RWPE1 (cell line): ENCODE measurements around the gene EGFR.

ENCODE experiments used
- CTCF ChIA-PET: fragments of 350-600 bp; sonication (Branson Sonifier 250); formaldehyde crosslinking; extraction: SDS; loops from one replicate; lab custom pipeline; 2021; lab: Yijun Ruan, JAX
- POLR2A ChIA-PET: fragments of 400-600 bp; formaldehyde crosslinking; extraction: SDS; loops from one replicate; lab custom pipeline; 2020; ENCODE audit warnings: antibody characterized with exemption; ENCODE audit not compliant: low non-redundant PET; lab: Yijun Ruan, JAX
- DNase-seq: peaks from one replicate; pipeline ENCODE4 v3.0.0; 2012; ENCODE audit warnings: low spot score
- H3K27ac ChIP-seq: fragments of 450-650 bp; 2 replicates; pipeline ENCODE4 v1.5.1; 2017
- TF ChIP-seq, protein P1 (sequence below): fragments of 450-650 bp; conservative IDR thresholded peaks from 2 replicates; pipeline ENCODE4 v1.5.1; 2017; ENCODE audit warnings: low read depth, mild to moderate bottlenecking

Gene EGFR

GRCh38 chr7:55189878-55190436, 171.1 kb downstream of the EGFR start:
- POLR2A ChIA-PET: no interaction called here
- CTCF ChIA-PET: interaction anchor here (0.5 kb wide), 1 partner anchor 187 kb away, joined by 3 read pairs; no protein-coding TSS in a partner anchor
- TF ChIP-seq, protein P1, sequence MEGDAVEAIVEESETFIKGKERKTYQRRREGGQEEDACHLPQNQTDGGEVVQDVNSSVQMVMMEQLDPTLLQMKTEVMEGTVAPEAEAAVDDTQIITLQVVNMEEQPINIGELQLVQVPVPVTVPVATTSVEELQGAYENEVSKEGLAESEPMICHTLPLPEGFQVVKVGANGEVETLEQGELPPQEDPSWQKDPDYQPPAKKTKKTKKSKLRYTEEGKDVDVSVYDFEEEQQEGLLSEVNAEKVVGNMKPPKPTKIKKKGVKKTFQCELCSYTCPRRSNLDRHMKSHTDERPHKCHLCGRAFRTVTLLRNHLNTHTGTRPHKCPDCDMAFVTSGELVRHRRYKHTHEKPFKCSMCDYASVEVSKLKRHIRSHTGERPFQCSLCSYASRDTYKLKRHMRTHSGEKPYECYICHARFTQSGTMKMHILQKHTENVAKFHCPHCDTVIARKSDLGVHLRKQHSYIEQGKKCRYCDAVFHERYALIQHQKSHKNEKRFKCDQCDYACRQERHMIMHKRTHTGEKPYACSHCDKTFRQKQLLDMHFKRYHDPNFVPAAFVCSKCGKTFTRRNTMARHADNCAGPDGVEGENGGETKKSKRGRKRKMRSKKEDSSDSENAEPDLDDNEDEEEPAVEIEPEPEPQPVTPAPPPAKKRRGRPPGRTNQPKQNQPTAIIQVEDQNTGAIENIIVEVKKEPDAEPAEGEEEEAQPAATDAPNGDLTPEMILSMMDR: no peak
- DNase-seq: no peak
- H3K27ac ChIP-seq: peak overlapping the region; percentile 49

DNA sequence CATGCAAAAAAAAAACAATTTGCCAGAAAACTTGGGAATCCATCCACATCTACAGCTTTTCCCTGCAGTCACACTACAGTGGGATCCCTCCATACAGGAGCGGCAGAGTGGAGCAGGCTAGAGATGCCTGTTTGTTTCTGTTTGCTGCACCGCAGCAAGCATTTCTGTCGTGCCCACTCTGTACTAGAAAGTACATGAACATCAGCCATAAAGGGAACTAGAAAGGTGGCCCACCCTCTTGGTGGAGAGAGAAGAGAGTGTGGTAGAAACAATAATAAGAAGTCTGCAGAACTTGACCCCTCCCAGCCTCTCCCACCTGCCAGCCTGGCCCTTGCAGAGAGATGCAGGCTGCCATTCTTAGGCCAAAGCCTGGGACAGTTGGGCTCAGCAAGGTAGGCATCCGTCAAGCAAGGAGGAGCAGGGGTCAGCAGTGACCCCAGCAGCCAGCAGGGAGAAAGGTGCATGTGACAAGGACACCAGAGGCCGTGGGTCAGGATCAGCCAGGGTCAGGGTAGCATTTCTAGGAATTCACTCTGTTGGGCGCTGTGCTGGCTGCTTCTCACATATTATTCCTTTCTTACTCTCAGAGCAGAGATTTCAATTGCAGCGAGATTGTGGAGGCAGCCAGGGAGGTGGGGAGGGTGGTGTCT, 171.8 kb downstream of the EGFR start:
- H3K27ac ChIP-seq: peak overlapping the region; percentile 68
- TF ChIP-seq, protein P1: no peak
- DNase-seq: no peak
- CTCF ChIA-PET: no interaction called here
- POLR2A ChIA-PET: no interaction called here

DNA sequence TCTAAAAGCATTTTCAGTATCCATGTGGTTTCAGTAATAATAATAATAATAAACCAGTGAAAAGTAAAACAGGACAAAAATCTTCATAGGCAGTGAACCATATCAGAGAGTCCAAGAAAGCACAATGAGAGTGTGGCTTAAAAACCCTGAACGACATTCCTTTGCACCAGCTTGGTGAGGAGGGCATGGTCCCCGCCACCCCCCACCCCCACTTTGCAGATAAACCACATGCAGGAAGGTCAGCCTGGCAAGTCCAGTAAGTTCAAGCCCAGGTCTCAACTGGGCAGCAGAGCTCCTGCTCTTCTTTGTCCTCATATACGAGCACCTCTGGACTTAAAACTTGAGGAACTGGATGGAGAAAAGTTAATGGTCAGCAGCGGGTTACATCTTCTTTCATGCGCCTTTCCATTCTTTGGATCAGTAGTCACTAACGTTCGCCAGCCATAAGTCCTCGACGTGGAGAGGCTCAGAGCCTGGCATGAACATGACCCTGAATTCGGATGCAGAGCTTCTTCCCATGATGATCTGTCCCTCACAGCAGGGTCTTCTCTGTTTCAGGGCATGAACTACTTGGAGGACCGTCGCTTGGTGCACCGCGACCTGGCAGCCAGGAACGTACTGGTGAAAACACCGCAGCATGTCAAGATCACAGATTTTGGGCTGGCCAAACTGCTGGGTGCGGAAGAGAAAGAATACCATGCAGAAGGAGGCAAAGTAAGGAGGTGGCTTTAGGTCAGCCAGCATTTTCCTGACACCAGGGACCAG, 172.5 kb downstream of the EGFR start:
- ChIA-PET POLR2A (interaction anchor here (0.6 kb wide), 1 partner anchor 115 kb away, joined by 3 read pairs; no protein-coding TSS in a partner anchor), CTCF (no interaction called here)
- TF ChIP-seq, protein P1: no peak

DNA sequence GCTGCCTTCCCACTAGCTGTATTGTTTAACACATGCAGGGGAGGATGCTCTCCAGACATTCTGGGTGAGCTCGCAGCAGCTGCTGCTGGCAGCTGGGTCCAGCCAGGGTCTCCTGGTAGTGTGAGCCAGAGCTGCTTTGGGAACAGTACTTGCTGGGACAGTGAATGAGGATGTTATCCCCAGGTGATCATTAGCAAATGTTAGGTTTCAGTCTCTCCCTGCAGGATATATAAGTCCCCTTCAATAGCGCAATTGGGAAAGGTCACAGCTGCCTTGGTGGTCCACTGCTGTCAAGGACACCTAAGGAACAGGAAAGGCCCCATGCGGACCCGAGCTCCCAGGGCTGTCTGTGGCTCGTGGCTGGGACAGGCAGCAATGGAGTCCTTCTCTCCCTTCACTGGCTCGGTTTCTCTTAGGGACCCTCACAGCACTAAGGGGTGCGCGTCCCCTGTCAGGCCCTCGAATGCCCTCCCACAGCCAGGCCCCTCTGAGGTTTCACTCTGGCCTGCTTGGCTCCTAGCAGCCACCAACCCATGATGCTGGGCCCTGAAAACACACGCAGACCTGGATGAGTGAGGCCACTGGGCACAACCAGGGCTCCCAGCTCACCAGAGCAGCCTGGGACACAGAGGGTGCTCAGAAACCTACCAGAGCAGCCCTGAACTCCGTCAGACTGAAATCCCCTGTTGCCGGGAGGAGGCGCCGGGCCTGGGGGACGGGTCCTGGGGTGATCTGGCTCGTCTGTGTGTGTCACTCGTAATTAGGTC, 173.3 kb downstream of the EGFR start:
- H3K27ac ChIP-seq: peak overlapping the region; percentile 68
- DNase-seq: no peak
- TF ChIP-seq, protein P1: no peak
- ChIA-PET POLR2A (interaction anchor here (0.6 kb wide), 1 partner anchor 114 kb away, joined by 3 read pairs; no protein-coding TSS in a partner anchor), CTCF (no interaction called here)

More for the DNA sequence above, 172.5 kb downstream of the EGFR start:
- DNase-seq: no peak
- peak overlapping the region; percentile 68 for H3K27ac ChIP-seq

DNA sequence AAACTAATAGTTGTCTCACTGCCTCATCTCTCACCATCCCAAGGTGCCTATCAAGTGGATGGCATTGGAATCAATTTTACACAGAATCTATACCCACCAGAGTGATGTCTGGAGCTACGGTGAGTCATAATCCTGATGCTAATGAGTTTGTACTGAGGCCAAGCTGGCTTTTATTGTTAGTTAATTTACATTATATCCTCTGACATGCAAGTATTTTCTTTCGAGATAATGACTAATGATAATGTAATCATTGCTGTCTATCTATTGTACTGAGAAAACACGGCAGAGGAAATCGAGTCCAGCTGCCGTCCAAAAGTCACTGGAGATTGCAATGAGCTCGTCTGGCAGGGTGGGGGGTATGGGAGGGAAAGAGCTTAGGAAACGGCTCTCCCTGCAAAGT, 173.9 kb downstream of the EGFR start:
- CTCF ChIA-PET: no interaction called here
- DNase-seq: no peak
- TF ChIP-seq, protein P1: no peak
- peak overlapping the region; percentile 68 for H3K27ac ChIP-seq
- POLR2A ChIA-PET: no interaction called here

DNA sequence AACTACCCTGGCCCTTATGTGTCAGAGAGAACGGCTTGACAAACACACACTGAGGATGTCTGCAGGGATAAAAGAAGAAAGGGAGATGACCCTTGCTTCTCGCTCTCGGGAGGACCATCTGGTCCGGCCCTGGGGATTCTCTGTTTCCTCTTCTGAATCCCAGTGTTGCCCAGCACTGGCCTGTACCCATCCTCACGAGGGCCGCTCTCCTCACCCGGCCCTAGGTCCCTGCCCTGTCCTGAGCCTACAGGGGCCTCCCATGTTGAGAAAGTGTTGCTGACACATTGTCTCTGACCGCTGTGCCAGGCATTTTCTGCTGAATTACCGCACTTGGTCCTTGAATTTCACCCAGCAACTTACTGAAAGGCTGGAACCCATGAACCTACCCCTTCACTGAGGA, 174.4 kb downstream of the EGFR start:
- no peak for DNase-seq
- ChIA-PET POLR2A (no interaction called here), CTCF (no interaction called here)
- H3K27ac ChIP-seq: peak overlapping the region; percentile 52
- TF ChIP-seq, protein P1: no peak
